CD4-positive, alpha-beta T cell treated with Interleukin-6 at 100 ng/mL for 8 hours (primary cell): Measurements from ENCODE around the gene GRIN2A.

Experiments used
- DNase-seq: peaks from one replicate; pipeline ENCODE4 v3.0.0-alpha.2; 2020; ENCODE audit warnings: mixed read lengths, low spot score

The GRIN2A gene

GRCh38 chr16:10182222-10183053 lies at the start of gene GRIN2A:
GRIN2A (minus strand) TSS chr16:10182428; CDS start chr16:10180411, 2,017 bp downstream.
- no peak for DNase-seq

GRCh38 chr16:10231563-10231962 lies 49.3 kb upstream of the GRIN2A start:
- DNase-seq, result no peak

- DNase-seq, result no peak
Measured at GRCh38 chr16:10228779-10229178, 46.6 kb upstream of the GRIN2A start.

GRCh38 chr16:10226987-10227306 lies 44.7 kb upstream of the GRIN2A start:
- no peak for DNase-seq

- DNase-seq, result no peak
Measured at GRCh38 chr16:10226141-10226986, 44.1 kb upstream of the GRIN2A start.

GRCh38 chr16:10225653-10226052 lies 43.4 kb upstream of the GRIN2A start:
- no peak for DNase-seq

- DNase-seq, result no peak
Measured at GRCh38 chr16:10224850-10225249, 42.6 kb upstream of the GRIN2A start.

- DNase-seq, result no peak
Measured at GRCh38 chr16:10220942-10221341, 38.7 kb upstream of the GRIN2A start.

- DNase-seq, result no peak
Measured at GRCh38 chr16:10219742-10220141, 37.5 kb upstream of the GRIN2A start.

- DNase-seq, result no peak
Measured at GRCh38 chr16:10218490-10219206, 36.4 kb upstream of the GRIN2A start.

GRCh38 chr16:10213748-10214147 lies 31.5 kb upstream of the GRIN2A start:
- DNase-seq, result no peak

GRCh38 chr16:10210944-10211343 lies 28.7 kb upstream of the GRIN2A start:
- no peak for DNase-seq

- no peak for DNase-seq
Measured at GRCh38 chr16:10206865-10207264, 24.6 kb upstream of the GRIN2A start.

- DNase-seq, result no peak
Measured at GRCh38 chr16:10206215-10206614, 24.0 kb upstream of the GRIN2A start.

GRCh38 chr16:10205688-10206087 lies 23.5 kb upstream of the GRIN2A start:
- no peak for DNase-seq

- DNase-seq, result no peak
Measured at GRCh38 chr16:10202649-10203048, 20.4 kb upstream of the GRIN2A start.

- DNase-seq, result no peak
Measured at GRCh38 chr16:10200637-10201586, 18.7 kb upstream of the GRIN2A start.

- no peak for DNase-seq
Measured at GRCh38 chr16:10196999-10197398, 14.8 kb upstream of the GRIN2A start.

- DNase-seq, result no peak
Measured at GRCh38 chr16:10191096-10191495, 8.9 kb upstream of the GRIN2A start.

- DNase-seq, result no peak
Measured at GRCh38 chr16:10189861-10190390, 7.7 kb upstream of the GRIN2A start.

GRCh38 chr16:10188236-10188635 lies 6.0 kb upstream of the GRIN2A start:
- no peak for DNase-seq
